ENCODE results near the gene HSD17B2. TPM values are rescaled to one million over a fixed set of nuclear protein-coding genes. Genes with fewer than 3 reads are reported as not detected.

The HSD17B2 gene
- total RNA-seq, 1 experiment from 2014 or later = not detected

GRCh38 chr16:82045465-82045864 is 10.4 kb downstream of the HSD17B2 start:
- H3K9me3 ChIP-seq (ENCODE audit: control insufficient read depth in 1 of 2, insufficient read depth in 1 of 2, low read depth in 1 of 2, low read length in 2 of 2) = no peaks in the 10 kb centered on the region
- H3K79me2 ChIP-seq (ENCODE audit: insufficient read depth, low read length) = no peaks in the 10 kb centered on the region
- H3K27ac ChIP-seq (ENCODE audit: low read depth, low read length) = no peak overlapping the region
- TF ChIP-seq MAX (IDR thresholded peaks at IDR 0.05) = no peak
- TF ChIP-seq POLR2AphosphoS5 (IDR thresholded peaks at IDR 0.05; ENCODE audit: low read depth, low read length) = no peak
- no peak for TF ChIP-seq SRF (IDR thresholded peaks at IDR 0.05; ENCODE audit: low read depth)
- TF ChIP-seq SP1 (IDR thresholded peaks at IDR 0.05; ENCODE audit: low read depth) = no peak
- TF ChIP-seq ZFX (IDR thresholded peaks at IDR 0.05) = no peak
- TF ChIP-seq RAD21 (IDR thresholded peaks at IDR 0.05; ENCODE audit: low read depth) = no peak
- TF ChIP-seq CBX3 (IDR thresholded peaks at IDR 0.05; ENCODE audit: low read depth) = no peak
- no peak overlapping the region for H3K9ac ChIP-seq (ENCODE audit: low read length)
- H4K20me1 ChIP-seq (ENCODE audit: insufficient read depth) = no peaks in the 10 kb centered on the region
- H3K4me1 ChIP-seq (ENCODE audit: control insufficient read depth in 1 of 2, insufficient read depth in 2 of 2, low read length in 2 of 2) = peaks cover 0 to 5% of the 10 kb centered on the region in 2 experiments; a peak in 1 of 4 replicates
- no peak overlapping the region for H2AFZ ChIP-seq (ENCODE audit: low read depth, low read length, poor library complexity, severe bottlenecking)
- ChIA-PET RAD21 (ENCODE audit: low non-redundant PET in 1 of 2, low total read pairs in 2 of 2, uncharacterized antibody in 2 of 2, unreplicated experiment in 2 of 2) (no interaction called here), POLR2A (no interaction called here), CTCF (interaction anchor here (1.3 to 1.6 kb wide), 2 partner anchors 16 to 48 kb away, joined by 3 to 5 read pairs; no protein-coding TSS in a partner anchor)
- H3K4me3 ChIP-seq (replicated peaks in 1 of 2; ENCODE audit: low read depth in 1 of 2, low read length in 2 of 2) = no peak overlapping the region
- peaks cover 58% of the 10 kb centered on the region for H3K27me3 ChIP-seq (ENCODE audit: insufficient read depth, low read length)
- no peaks in the 10 kb centered on the region for H3K9me2 ChIP-seq (ENCODE audit: insufficient read depth)
- H3K4me2 ChIP-seq (ENCODE audit: low read length) = no peak overlapping the region
- BruUV-seq (replicated peaks) = no TSS peak
- ATAC-seq = no peak
- DNase-seq (ENCODE audit: low read depth, low spot score) = no peak
- intact Hi-C loops (cut with micrococcal nuclease) = no loop called here
- no peaks in the 10 kb centered on the region for H3K36me3 ChIP-seq (ENCODE audit: control insufficient read depth in 1 of 2, insufficient read depth in 2 of 2, low read length in 2 of 2)

- intact Hi-C loops (cut with micrococcal nuclease) = no loop called here
- H4K20me1 ChIP-seq (ENCODE audit: insufficient read depth) = no peaks in the 10 kb centered on the region
- H2AFZ ChIP-seq (ENCODE audit: low read depth, low read length, poor library complexity, severe bottlenecking) = no peak overlapping the region
- peaks cover 58% of the 10 kb centered on the region for H3K27me3 ChIP-seq (ENCODE audit: insufficient read depth, low read length)
- no peak for DNase-seq (ENCODE audit: low read depth, low spot score)
- RAD21 ChIA-PET (ENCODE audit: low non-redundant PET in 1 of 2, low total read pairs in 2 of 2, uncharacterized antibody in 2 of 2, unreplicated experiment in 2 of 2) = no interaction called here
- no peaks in the 10 kb centered on the region for H3K79me2 ChIP-seq (ENCODE audit: insufficient read depth, low read length)
- no peak overlapping the region for H3K4me3 ChIP-seq (replicated peaks in 1 of 2; ENCODE audit: low read depth in 1 of 2, low read length in 2 of 2)
- no peaks in the 10 kb centered on the region for H3K9me3 ChIP-seq (ENCODE audit: control insufficient read depth in 1 of 2, insufficient read depth in 1 of 2, low read depth in 1 of 2, low read length in 2 of 2)
- no TSS peak for BruUV-seq (replicated peaks)
- ATAC-seq = no peak
- POLR2A ChIA-PET = no interaction called here
- no peaks in the 10 kb centered on the region for H3K9me2 ChIP-seq (ENCODE audit: insufficient read depth)
- CTCF ChIA-PET = interaction anchor here (1.3 kb wide), 1 partner anchor 15 kb away, joined by 3 read pairs; no protein-coding TSS in a partner anchor
- no peaks in the 10 kb centered on the region for H3K36me3 ChIP-seq (ENCODE audit: control insufficient read depth in 1 of 2, insufficient read depth in 2 of 2, low read length in 2 of 2)
- no peak overlapping the region for H3K27ac ChIP-seq (ENCODE audit: low read depth, low read length)
- peaks cover 0 to 5% of the 10 kb centered on the region in 2 experiments; a peak in 1 of 4 replicates for H3K4me1 ChIP-seq (ENCODE audit: control insufficient read depth in 1 of 2, insufficient read depth in 2 of 2, low read length in 2 of 2)
- TF ChIP-seq, protein P1, sequence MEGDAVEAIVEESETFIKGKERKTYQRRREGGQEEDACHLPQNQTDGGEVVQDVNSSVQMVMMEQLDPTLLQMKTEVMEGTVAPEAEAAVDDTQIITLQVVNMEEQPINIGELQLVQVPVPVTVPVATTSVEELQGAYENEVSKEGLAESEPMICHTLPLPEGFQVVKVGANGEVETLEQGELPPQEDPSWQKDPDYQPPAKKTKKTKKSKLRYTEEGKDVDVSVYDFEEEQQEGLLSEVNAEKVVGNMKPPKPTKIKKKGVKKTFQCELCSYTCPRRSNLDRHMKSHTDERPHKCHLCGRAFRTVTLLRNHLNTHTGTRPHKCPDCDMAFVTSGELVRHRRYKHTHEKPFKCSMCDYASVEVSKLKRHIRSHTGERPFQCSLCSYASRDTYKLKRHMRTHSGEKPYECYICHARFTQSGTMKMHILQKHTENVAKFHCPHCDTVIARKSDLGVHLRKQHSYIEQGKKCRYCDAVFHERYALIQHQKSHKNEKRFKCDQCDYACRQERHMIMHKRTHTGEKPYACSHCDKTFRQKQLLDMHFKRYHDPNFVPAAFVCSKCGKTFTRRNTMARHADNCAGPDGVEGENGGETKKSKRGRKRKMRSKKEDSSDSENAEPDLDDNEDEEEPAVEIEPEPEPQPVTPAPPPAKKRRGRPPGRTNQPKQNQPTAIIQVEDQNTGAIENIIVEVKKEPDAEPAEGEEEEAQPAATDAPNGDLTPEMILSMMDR (IDR thresholded peaks at IDR 0.05 in 2 of 3, conservative IDR thresholded peaks at IDR 0.05 in 1 of 3; ENCODE audit: borderline replicate concordance in 1 of 3, insufficient read depth in 1 of 3, low read depth in 2 of 3, low read length in 2 of 3) = no peak
- no peak for TF ChIP-seq FOSL1 (IDR thresholded peaks at IDR 0.05; ENCODE audit: low read depth)
- no peak for TF ChIP-seq ZBTB33 (IDR thresholded peaks at IDR 0.05; ENCODE audit: extremely low read depth, insufficient replicate concordance, low read length)
- no peak for TF ChIP-seq ELF1 (IDR thresholded peaks at IDR 0.05; ENCODE audit: borderline replicate concordance, low read depth)
- no peak for TF ChIP-seq MAX (IDR thresholded peaks at IDR 0.05)
- no peak for TF ChIP-seq RAD21 (IDR thresholded peaks at IDR 0.05; ENCODE audit: low read depth)
- no peak for TF ChIP-seq CEBPB (IDR thresholded peaks at IDR 0.05; ENCODE audit: low read depth)
- TF ChIP-seq ATF3 (IDR thresholded peaks at IDR 0.05) = no peak
- TF ChIP-seq POLR2AphosphoS5 (IDR thresholded peaks at IDR 0.05; ENCODE audit: low read depth, low read length) = no peak
- TF ChIP-seq ZFX (IDR thresholded peaks at IDR 0.05) = no peak
- TF ChIP-seq EZH2phosphoT487 (IDR thresholded peaks at IDR 0.05; ENCODE audit: borderline replicate concordance) = no peak
- TF ChIP-seq JUND (IDR thresholded peaks at IDR 0.05) = no peak
- TF ChIP-seq CBX3 (IDR thresholded peaks at IDR 0.05; ENCODE audit: low read depth) = no peak
- no peak for TF ChIP-seq SRF (IDR thresholded peaks at IDR 0.05; ENCODE audit: low read depth)
- TF ChIP-seq POLR2A (IDR thresholded peaks at IDR 0.05; ENCODE audit: borderline replicate concordance, extremely low read depth, insufficient read depth, insufficient read length) = no peak
- TF ChIP-seq TCF7L2 (IDR thresholded peaks at IDR 0.05; ENCODE audit: borderline replicate concordance, extremely low read depth, insufficient read depth, insufficient read length) = no peak
- TF ChIP-seq SP1 (IDR thresholded peaks at IDR 0.05; ENCODE audit: low read depth) = no peak
- no peak overlapping the region for H3K9ac ChIP-seq (ENCODE audit: low read length)
- H3K4me2 ChIP-seq (ENCODE audit: low read length) = no peak overlapping the region
Observed at GRCh38 chr16:82046541-82046940, 11.5 kb downstream of the HSD17B2 start.
